ENCODE measurements around the gene OS9. TPM values are rescaled to one million over a fixed set of nuclear protein-coding genes. Genes with fewer than 3 reads are reported as not detected.
A peak's percentile ranks its signal among the peaks of the same experiment; 100 is the strongest.

Gene OS9
- total RNA-seq, 1 donor from 2014 or later, result 338 TPM

- peaks cover 8% of the 10 kb centered on the region for H3K36me3 Mint-ChIP-seq (ENCODE audit: unreplicated experiment)
- H3K27ac Mint-ChIP-seq (ENCODE audit: unreplicated experiment), result peak overlapping the region; percentile 97
- peak overlapping the region; percentile 99 for H3K4me3 Mint-ChIP-seq (ENCODE audit: unreplicated experiment)
- DNase-seq (ENCODE audit: extremely low spot score, unreplicated experiment), result no peak
- TF ChIP-seq CTCF (IDR thresholded peaks at IDR 0.05), result no peak
- H3K27me3 Mint-ChIP-seq (ENCODE audit: unreplicated experiment), result peaks cover 6% of the 10 kb centered on the region
- no peaks in the 10 kb centered on the region for H3K9me3 Mint-ChIP-seq (ENCODE audit: unreplicated experiment)
- peaks cover 23% of the 10 kb centered on the region for H3K4me1 Mint-ChIP-seq (ENCODE audit: unreplicated experiment)
Observed at GRCh38 chr12:57725851-57726150, 31.9 kb downstream of the OS9 start.

GRCh38 chr12:57726151-57726883 is 32.4 kb downstream of the OS9 start:
- Mint-ChIP-seq H3K27me3 (ENCODE audit: unreplicated experiment) (peaks cover 7% of the 10 kb centered on the region), H3K27ac (ENCODE audit: unreplicated experiment) (peak overlapping the region; percentile 97), H3K4me1 (ENCODE audit: unreplicated experiment) (peaks cover 23% of the 10 kb centered on the region), H3K4me3 (ENCODE audit: unreplicated experiment) (peak overlapping the region; percentile 99), H3K9me3 (ENCODE audit: unreplicated experiment) (no peaks in the 10 kb centered on the region), H3K36me3 (ENCODE audit: unreplicated experiment) (peaks cover 8% of the 10 kb centered on the region)
- peak; percentile 89 for TF ChIP-seq CTCF (IDR thresholded peaks at IDR 0.05)
- peak; percentile 95 for DNase-seq (ENCODE audit: extremely low spot score, unreplicated experiment)

GRCh38 chr12:57726884-57727757 is 33.2 kb downstream of the OS9 start:
- Mint-ChIP-seq H3K4me1 (ENCODE audit: unreplicated experiment) (peaks cover 23% of the 10 kb centered on the region), H3K36me3 (ENCODE audit: unreplicated experiment) (peaks cover 3% of the 10 kb centered on the region), H3K4me3 (ENCODE audit: unreplicated experiment) (peak overlapping the region; percentile 99), H3K9me3 (ENCODE audit: unreplicated experiment) (no peaks in the 10 kb centered on the region), H3K27ac (ENCODE audit: unreplicated experiment) (peak overlapping the region; percentile 44), H3K27me3 (ENCODE audit: unreplicated experiment) (peaks cover 11% of the 10 kb centered on the region)
- peak; percentile 84 for DNase-seq (ENCODE audit: extremely low spot score, unreplicated experiment)
- peak; percentile 36 for TF ChIP-seq CTCF (IDR thresholded peaks at IDR 0.05)

- H3K36me3 Mint-ChIP-seq (ENCODE audit: unreplicated experiment), result peaks cover 2% of the 10 kb centered on the region
- H3K4me3 Mint-ChIP-seq (ENCODE audit: unreplicated experiment), result peak overlapping the region; percentile 46
- no peak for TF ChIP-seq CTCF (IDR thresholded peaks at IDR 0.05)
- H3K9me3 Mint-ChIP-seq (ENCODE audit: unreplicated experiment), result no peaks in the 10 kb centered on the region
- peak; percentile 75 for DNase-seq (ENCODE audit: extremely low spot score, unreplicated experiment)
- H3K4me1 Mint-ChIP-seq (ENCODE audit: unreplicated experiment), result peaks cover 20% of the 10 kb centered on the region
- H3K27ac Mint-ChIP-seq (ENCODE audit: unreplicated experiment), result no peak overlapping the region
- peaks cover 19% of the 10 kb centered on the region for H3K27me3 Mint-ChIP-seq (ENCODE audit: unreplicated experiment)
Observed at GRCh38 chr12:57727758-57728395, 33.9 kb downstream of the OS9 start.

All from osteocyte (in vitro differentiated cells).